K562 (cell line): ENCODE measurements around the gene CCPG1. TPM values are rescaled to one million over a fixed set of nuclear protein-coding genes. Genes with fewer than 3 reads are reported as not detected.

Experiments
- BRF2 ChIP-seq: IDR thresholded peaks from 3 replicates; pipeline ENCODE4 v1.6.1; 2011; ENCODE audit warnings: borderline replicate concordance, mild to moderate bottlenecking; ENCODE audit not compliant: insufficient read length, insufficient read depth
- FUS ChIP-seq: fragments of 200-400 bp; formaldehyde crosslinking; optimal IDR thresholded peaks from 2 replicates; pipeline ENCODE3; 2017; ENCODE audit warnings: low read depth, low read length
- HDAC1 ChIP-seq, 2 experiments: fragments of 450-650 bp; IDR thresholded peaks; 2 replicates each; pipeline ENCODE4 v1.6.1; 2016 to 2017; ENCODE audit warnings: inconsistent platforms in 1 of 2, mild to moderate bottlenecking in 1 of 2, moderate library complexity in 1 of 2
- HINFP ChIP-seq: fragments of 450-650 bp; conservative IDR thresholded peaks from 2 replicates; pipeline ENCODE4 v1.6.1; 2016; ENCODE audit warnings: missing genetic modification characterization, low read depth, mild to moderate bottlenecking, control low read depth, missing compliant biosample characterization
- MTA1 ChIP-seq: fragments of 450-650 bp; IDR thresholded peaks from 2 replicates; pipeline ENCODE4 v1.6.1; 2017; ENCODE audit warnings: borderline replicate concordance
- NCOA1 ChIP-seq: fragments of 450-650 bp; IDR thresholded peaks from 2 replicates; pipeline ENCODE4 v1.6.1; 2016; ENCODE audit warnings: low read depth
- PBX2 ChIP-seq, 2 experiments: IDR thresholded peaks in 1 of 2; conservative IDR thresholded peaks in 1 of 2; 2 replicates each; pipeline ENCODE4 v1.6.1; 2016; ENCODE audit warnings: low read depth in 2 of 2, mild to moderate bottlenecking in 1 of 2, missing compliant biosample characterization in 1 of 2, missing genetic modification characterization in 1 of 2, moderate library complexity in 1 of 2
- PTTG1 ChIP-seq: fragments of 450-650 bp; IDR thresholded peaks from 2 replicates; pipeline ENCODE4 v1.6.1; 2016; ENCODE audit warnings: low read depth, mild to moderate bottlenecking, missing genetic modification characterization, missing compliant biosample characterization
- RAD21 ChIP-seq, 2 experiments: fragments of 250-450 bp in 1 of 2; fragments of 450-650 bp in 1 of 2; sonication (Bioruptor Pico) in 1 of 2; formaldehyde crosslinking in 1 of 2; IDR thresholded peaks in 1 of 2; conservative IDR thresholded peaks in 1 of 2; 2 replicates each; pipeline versions ENCODE4 v1.4.0 to v1.8.0; 2020 to 2022; ENCODE audit warnings: mild to moderate bottlenecking in 2 of 2, moderate library complexity in 1 of 2
- STAT5A ChIP-seq: IDR thresholded peaks from 2 replicates; pipeline ENCODE4 v1.6.1; 2012; ENCODE audit warnings: low read length, inconsistent platforms, borderline replicate concordance
- ZBTB11 ChIP-seq, 3 experiments: fragments of 200-800 bp in 1 of 3; fragments of 250-450 bp in 1 of 3; fragments of 450-650 bp in 1 of 3; sonication (Bioruptor Pico) in 1 of 3; sonication (Bioruptor generic) in 1 of 3; formaldehyde crosslinking in 1 of 3; IDR thresholded peaks; 2 replicates each; pipeline versions ENCODE4 v1.6.1 to v1.8.0; 2016 to 2022; ENCODE audit warnings: mild to moderate bottlenecking in 2 of 3, missing genetic modification characterization in 2 of 3, missing compliant biosample characterization in 1 of 3, moderate library complexity in 1 of 3
- ZNF232 ChIP-seq: sonication (generic); formaldehyde crosslinking; IDR thresholded peaks from 2 replicates; pipeline ENCODE4 v1.8.0; 2022; ENCODE audit warnings: mild to moderate bottlenecking, missing genetic modification reagents
- ZNF395 ChIP-seq: fragments of 200-800 bp; sonication (Bioruptor generic); IDR thresholded peaks from 2 replicates; pipeline ENCODE4 v1.6.1; 2017; ENCODE audit warnings: missing genetic modification characterization, missing compliant biosample characterization
- polyA plus RNA-seq, 8 experiments: library from polyadenylated mRNA; depleted of rRNA in 4 of 8; stranded (reverse) in 5 of 8; unstranded in 3 of 8; fragments of >200 nt; fragmentation: Nextera tagmentation in 2 of 8; fragmentation: Illumina TruSeq in 1 of 8; extraction: Ambion mirVana in 2 of 8; extraction: Trizol in 1 of 8; gene quantifications; 2 replicates each; pipeline versions ENCODE4 v1.2.1 to v1.2.3, GENCODE V29; 2011 to 2014; ENCODE audit warnings: inconsistent platforms in 1 of 8, missing spikeins in 1 of 8
- total RNA-seq, 7 experiments: library from RNA; depleted of rRNA in 6 of 7; stranded (reverse); fragments of >200 nt in 6 of 7; fragmentation: Illumina TruSeq in 2 of 7; extraction: Trizol in 2 of 7; gene quantifications; 2 replicates each; pipeline versions ENCODE4 v1.2.1 to v1.2.3, GENCODE V29; 2011 to 2021; ENCODE audit warnings: low replicate concordance in 1 of 7

The CCPG1 gene
- total and polyA plus RNA-seq, 9 of the 15 experiments (the other 6 are each of a cell fraction or from before 2014, with no cell fraction given): 33.0 to 54.9 (median 41.1) TPM

GRCh38 chr15:55401786-55402246 is 6.3 kb downstream of the CCPG1 start (continued):
- no peak for TF ChIP-seq PBX2 (CRISPR knock-in tag; IDR thresholded peaks at IDR 0.05; ENCODE audit: low read depth)
- no peak for TF ChIP-seq PBX2 (tag; conservative IDR thresholded peaks at IDR 0.05; ENCODE audit: low read depth)
- TF ChIP-seq HINFP (tag): peak; percentile 67; the same call in 1 of the 2 replicates
- no peak for TF ChIP-seq RAD21 (CRISPR knock-in tag; conservative IDR thresholded peaks at IDR 0.05 in 1 of 2, IDR thresholded peaks at IDR 0.05 in 1 of 2)
- no peak for TF ChIP-seq FUS
- peak; percentile 88 for TF ChIP-seq PTTG1 (tag)
- TF ChIP-seq STAT5A: no peak
- TF ChIP-seq HDAC1 (IDR thresholded peaks at IDR 0.05): no peak
- TF ChIP-seq ZNF395 (CRISPR knock-in tag): peak; percentile 96
- TF ChIP-seq BRF2: no peak
- TF ChIP-seq MTA1: no peak
- TF ChIP-seq NCOA1: no peak
- TF ChIP-seq ZNF232 (CRISPR knock-in tag): no peak
- TF ChIP-seq ZBTB11 (CRISPR knock-in tag; IDR thresholded peaks at IDR 0.05): peak in 1 of 3 experiments; percentile 49; a peak in 1 of 6 replicates
